ENCODE data around the gene PPME1. TPM values are rescaled to one million over a fixed set of nuclear protein-coding genes. Genes with fewer than 3 reads are reported as not detected.
A peak's percentile ranks its signal among the peaks of the same experiment; 100 is the strongest.

The PPME1 gene
- total RNA-seq, 4 donors from 2014 or later = 32.3 to 55.3 (median 38.8) TPM

GRCh38 chr11:74133436-74133835, 37.7 kb upstream of the PPME1 start:
- no peak overlapping the region for H3K27ac ChIP-seq
- no peak overlapping the region for H3K4me3 ChIP-seq (replicated peaks in 1 of 3)
- peaks cover 4 to 5% of the 10 kb centered on the region in 2 donors for H3K36me3 ChIP-seq
- TF ChIP-seq, protein P1, sequence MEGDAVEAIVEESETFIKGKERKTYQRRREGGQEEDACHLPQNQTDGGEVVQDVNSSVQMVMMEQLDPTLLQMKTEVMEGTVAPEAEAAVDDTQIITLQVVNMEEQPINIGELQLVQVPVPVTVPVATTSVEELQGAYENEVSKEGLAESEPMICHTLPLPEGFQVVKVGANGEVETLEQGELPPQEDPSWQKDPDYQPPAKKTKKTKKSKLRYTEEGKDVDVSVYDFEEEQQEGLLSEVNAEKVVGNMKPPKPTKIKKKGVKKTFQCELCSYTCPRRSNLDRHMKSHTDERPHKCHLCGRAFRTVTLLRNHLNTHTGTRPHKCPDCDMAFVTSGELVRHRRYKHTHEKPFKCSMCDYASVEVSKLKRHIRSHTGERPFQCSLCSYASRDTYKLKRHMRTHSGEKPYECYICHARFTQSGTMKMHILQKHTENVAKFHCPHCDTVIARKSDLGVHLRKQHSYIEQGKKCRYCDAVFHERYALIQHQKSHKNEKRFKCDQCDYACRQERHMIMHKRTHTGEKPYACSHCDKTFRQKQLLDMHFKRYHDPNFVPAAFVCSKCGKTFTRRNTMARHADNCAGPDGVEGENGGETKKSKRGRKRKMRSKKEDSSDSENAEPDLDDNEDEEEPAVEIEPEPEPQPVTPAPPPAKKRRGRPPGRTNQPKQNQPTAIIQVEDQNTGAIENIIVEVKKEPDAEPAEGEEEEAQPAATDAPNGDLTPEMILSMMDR (IDR thresholded peaks at IDR 0.05) = no peak
- no peak for TF ChIP-seq POLR2A (IDR thresholded peaks at IDR 0.05)
- WGBS, 2 donors = 96 to 97% methylated on average over 3 of the region's 3 CpGs
- DNase-seq = no peak
- H3K27me3 ChIP-seq = no peaks in the 10 kb centered on the region
- intact Hi-C loops (cut with DNase I) = no loop called here
- H3K9me3 ChIP-seq = no peaks in the 10 kb centered on the region
- H3K4me1 ChIP-seq = peaks cover 11 to 20% of the 10 kb centered on the region in 2 donors

- no peaks in the 10 kb centered on the region for H3K27me3 ChIP-seq
Observed at GRCh38 chr11:74134661-74135060, 36.4 kb upstream of the PPME1 start.

GRCh38 chr11:74135127-74135840, 35.8 kb upstream of the PPME1 start:
- intact Hi-C loops (cut with DNase I) = no loop called here
- no peak for TF ChIP-seq POLR2A (IDR thresholded peaks at IDR 0.05)
- TF ChIP-seq, protein P1 (IDR thresholded peaks at IDR 0.05) = no peak
- Histone ChIP-seq H3K27ac (no peak overlapping the region), H3K27me3 (no peaks in the 10 kb centered on the region), H3K9me3 (no peaks in the 10 kb centered on the region), H3K36me3 (peaks cover 4 to 5% of the 10 kb centered on the region in 2 donors), H3K4me1 (peaks cover 11 to 30% of the 10 kb centered on the region in 2 donors), H3K4me3 (replicated peaks in 1 of 3) (no peak overlapping the region)
- no peak for DNase-seq
- WGBS, 2 donors = 98% methylated on average over 3 of the region's 3 CpGs

More at GRCh38 chr11:74134661-74135060, 36.4 kb upstream of the PPME1 start:
- Histone ChIP-seq H3K4me3 (replicated peaks in 1 of 3) (no peak overlapping the region), H3K4me1 (peaks cover 11 to 30% of the 10 kb centered on the region in 2 donors), H3K9me3 (no peaks in the 10 kb centered on the region), H3K27ac (no peak overlapping the region), H3K36me3 (peaks cover 4 to 5% of the 10 kb centered on the region in 2 donors)
- 97 to 99% methylated on average over 3 of the region's 3 CpGs for WGBS, 2 donors
- TF ChIP-seq POLR2A (IDR thresholded peaks at IDR 0.05) = no peak
- TF ChIP-seq, protein P1 (IDR thresholded peaks at IDR 0.05) = no peak
- intact Hi-C loops (cut with DNase I) = no loop called here
- no peak for DNase-seq

- DNase-seq = no peak
- H3K4me1 ChIP-seq = peaks cover 11 to 38% of the 10 kb centered on the region in 2 donors
- intact Hi-C loops (cut with DNase I) = no loop called here
- WGBS, 2 donors = 91 to 92% methylated on average over 2 of the region's 2 CpGs
- H3K27me3 ChIP-seq = no peaks in the 10 kb centered on the region
- H3K27ac ChIP-seq = peak overlapping the region; percentile 40 to 89 (median 86)
- H3K9me3 ChIP-seq = no peaks in the 10 kb centered on the region
- peaks cover 4% of the 10 kb centered on the region in 2 donors for H3K36me3 ChIP-seq
- no peak overlapping the region for H3K4me3 ChIP-seq (replicated peaks in 1 of 3)
- TF ChIP-seq, protein P1 (IDR thresholded peaks at IDR 0.05) = no peak
- TF ChIP-seq POLR2A (IDR thresholded peaks at IDR 0.05) = no peak
Observed at GRCh38 chr11:74138021-74138420, 33.1 kb upstream of the PPME1 start.

- TF ChIP-seq POLR2A (IDR thresholded peaks at IDR 0.05) = no peak
- TF ChIP-seq, protein P1 (IDR thresholded peaks at IDR 0.05) = no peak
- 23 to 26% methylated on average over 2 of the region's 2 CpGs for WGBS, 2 donors
- intact Hi-C loops (cut with DNase I) = no loop called here
- DNase-seq = peak; percentile 25 to 33
- H3K27ac ChIP-seq = peak overlapping the region; percentile 40 to 89 (median 86)
- no peaks in the 10 kb centered on the region for H3K9me3 ChIP-seq
- no peak overlapping the region for H3K4me3 ChIP-seq (replicated peaks in 1 of 3)
- peaks cover 11 to 38% of the 10 kb centered on the region in 2 donors for H3K4me1 ChIP-seq
- H3K36me3 ChIP-seq = no peaks in the 10 kb centered on the region
- H3K27me3 ChIP-seq = no peaks in the 10 kb centered on the region
Observed at GRCh38 chr11:74138572-74138971, 32.5 kb upstream of the PPME1 start.
